HG03442 (cell line): ENCODE results near the gene MAGI2.

Experiments
- ATAC-seq: cut with Tn5 transposase; IDR thresholded peaks from one replicate; pipeline ENCODE4 v1.9.1; 2021; ENCODE audit warnings: mild to moderate bottlenecking, moderate library complexity; ENCODE audit not compliant: unreplicated experiment

MAGI2 gene

DNA sequence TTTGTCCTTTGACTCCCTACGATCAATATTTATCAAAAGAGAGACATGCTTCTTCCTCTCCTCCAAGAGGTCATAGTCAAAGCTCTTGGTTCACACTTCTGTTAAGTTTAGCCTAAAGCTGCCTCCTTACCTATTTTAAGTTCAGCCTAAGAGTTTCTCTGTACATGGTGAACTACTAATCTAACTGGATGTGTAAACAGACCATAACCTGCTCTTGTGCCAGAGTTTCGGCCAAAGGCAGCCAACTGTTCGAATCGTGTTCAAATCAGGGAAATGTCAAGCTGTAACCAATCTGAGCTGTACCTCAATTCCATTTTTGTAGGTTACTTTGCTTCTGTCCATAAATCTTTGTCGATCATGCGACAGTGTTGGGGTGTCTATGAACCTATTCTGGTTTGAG, 1240.1 kb downstream of the MAGI2 start:
- no peak for ATAC-seq

DNA sequence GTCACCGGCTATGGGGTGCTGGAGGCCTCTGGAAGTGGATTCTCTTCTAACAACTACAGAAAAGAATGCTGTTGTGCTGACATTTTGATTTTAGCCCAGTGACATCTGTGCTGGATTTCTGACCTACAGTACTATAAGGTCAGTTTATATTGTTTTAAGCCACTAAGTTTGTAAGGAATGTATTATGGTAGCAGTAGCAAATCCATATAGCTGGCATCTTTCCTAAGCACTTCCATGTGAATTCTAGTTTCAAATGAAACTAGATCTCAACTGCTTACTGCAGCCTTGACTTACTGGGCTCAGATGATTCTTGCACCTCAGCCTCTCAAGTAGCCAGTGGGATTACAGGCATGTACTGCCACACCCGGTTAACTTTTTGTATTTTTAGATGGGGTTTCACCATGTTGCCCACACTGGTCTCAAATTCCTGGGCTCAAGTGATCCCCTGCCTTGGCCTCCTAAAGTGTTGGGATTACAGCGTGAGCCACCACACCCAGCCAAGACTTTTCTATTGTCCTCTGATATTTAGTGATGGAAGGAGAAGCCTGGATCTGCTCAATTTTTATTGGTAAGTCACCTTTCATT, 1240.9 kb downstream of the MAGI2 start:
- no peak for ATAC-seq

DNA sequence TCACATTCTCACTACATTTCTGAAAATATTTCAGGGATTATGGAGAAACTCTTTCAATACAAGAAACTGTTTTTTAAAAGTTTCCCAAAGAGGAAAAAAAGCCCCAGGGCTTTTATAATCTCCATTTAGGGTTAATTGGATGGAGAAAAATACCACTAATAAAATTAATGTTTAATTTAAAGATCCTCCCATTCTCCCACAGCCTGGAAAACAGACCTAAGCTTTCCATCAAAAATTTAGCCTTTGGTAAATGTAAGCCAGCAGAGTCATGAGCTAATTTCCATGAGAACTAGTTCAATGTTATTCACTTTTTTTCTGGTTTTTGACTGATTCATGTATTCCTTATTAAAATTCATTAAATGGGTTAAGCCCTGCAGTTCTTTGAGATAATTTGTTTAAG, 1246.2 kb downstream of the MAGI2 start:
- ATAC-seq: no peak

DNA sequence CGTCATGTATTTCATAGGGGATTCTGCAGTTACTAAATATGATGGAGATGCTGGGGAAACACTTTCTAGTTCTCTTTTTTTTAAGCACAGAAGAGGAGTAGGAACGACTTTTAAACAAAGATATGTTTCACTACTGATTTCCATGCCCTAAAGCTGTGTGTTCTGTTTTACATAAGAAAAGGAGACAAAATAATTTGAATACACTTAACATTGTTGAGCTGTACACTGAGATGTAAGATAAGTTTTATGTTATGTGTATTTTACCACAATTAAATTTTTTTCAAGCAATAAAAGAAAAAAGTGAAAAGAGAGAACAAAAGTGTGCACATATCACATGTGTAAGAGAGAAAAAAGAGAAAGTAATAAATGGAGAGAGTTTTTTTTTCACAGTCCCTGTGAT, 1246.7 kb downstream of the MAGI2 start:
- ATAC-seq: no peak

DNA sequence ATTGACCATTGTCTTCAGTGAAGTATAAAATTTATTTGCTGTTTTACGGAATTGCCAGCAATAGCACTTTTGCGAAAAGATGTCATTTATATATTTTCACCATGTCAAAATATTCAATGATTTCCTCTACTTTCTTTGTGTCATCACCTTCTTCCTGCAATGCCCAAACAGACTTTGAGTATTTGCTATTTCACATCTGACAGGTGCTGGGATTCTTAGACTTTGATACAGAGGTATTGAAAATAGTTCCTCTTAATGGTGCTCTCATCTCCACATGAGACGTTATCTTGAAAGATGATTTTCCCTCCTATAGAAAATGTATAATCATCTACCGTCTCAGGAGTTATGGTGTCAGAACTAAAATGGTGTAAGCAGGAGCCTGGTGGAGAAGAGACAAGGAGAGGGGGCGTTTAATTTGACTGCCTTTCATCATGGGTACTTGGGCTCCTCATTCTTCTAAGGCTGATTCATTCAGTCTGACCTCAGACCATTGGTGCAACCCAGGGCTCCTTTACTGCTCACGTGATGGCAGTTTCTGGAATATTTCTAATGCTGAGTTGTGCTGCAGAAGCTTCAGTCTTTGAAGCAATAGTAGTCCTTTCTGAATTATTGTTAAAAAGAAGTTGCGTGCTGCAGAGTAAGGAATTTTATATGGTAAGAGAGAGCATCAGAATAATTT, 1250.3 kb downstream of the MAGI2 start:
- no peak for ATAC-seq

DNA sequence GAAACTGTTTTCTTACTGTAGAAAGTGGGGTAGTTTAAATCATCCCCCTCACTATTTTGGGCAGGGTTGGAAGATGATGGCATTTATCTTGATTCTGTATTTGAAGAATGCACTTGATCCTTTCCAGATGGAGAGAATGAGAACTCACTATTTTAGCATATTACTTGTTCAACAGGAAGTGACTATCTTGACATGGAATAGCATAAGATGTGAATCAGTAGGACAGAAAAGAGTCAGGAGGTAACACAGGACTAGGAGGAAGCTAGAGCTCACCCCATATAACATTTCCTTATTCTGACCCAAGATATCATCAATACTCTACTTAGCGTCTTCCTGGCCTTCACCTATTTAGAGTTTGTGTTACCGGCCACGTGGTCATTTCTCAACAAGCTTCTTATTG, 1254.7 kb downstream of the MAGI2 start:
- ATAC-seq: no peak

DNA sequence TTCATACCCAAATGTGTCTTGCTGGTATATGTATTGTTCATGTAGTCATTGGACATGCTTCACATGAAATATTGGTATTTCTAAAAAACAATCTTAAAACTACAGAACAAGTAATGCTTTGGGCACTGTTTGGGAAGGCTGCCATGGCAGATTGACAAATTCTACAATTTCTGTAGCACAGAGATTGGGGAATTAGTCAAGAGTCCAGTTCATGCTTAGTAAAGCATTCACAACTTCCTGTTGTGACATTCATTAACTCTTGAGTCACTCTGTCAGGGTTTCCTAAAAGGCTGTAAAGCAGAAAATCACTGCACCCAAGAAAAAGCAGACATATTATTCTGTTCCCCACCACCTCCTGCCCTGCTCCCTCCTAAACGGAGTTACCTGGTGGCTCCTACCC, 1256.0 kb downstream of the MAGI2 start:
- ATAC-seq: no peak

DNA sequence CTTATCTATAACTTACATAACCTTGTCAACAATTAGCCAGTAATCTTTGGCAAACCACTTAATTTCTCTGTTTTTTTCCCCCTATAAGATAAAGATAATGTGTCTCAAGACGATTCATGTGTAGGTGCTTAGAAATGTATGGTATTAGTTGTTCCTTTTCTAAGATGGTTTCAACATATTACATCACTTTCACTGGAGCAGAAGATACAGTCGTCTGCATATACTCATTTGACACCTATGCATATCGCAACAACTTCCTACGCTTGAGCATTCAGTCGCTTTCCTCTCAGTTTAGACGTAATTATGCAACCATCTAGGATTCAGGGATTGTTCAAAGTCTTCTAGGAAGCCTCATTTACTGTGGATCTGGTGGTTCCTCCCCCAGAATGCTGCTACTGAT, 1258.2 kb downstream of the MAGI2 start:
- ATAC-seq: no peak

DNA sequence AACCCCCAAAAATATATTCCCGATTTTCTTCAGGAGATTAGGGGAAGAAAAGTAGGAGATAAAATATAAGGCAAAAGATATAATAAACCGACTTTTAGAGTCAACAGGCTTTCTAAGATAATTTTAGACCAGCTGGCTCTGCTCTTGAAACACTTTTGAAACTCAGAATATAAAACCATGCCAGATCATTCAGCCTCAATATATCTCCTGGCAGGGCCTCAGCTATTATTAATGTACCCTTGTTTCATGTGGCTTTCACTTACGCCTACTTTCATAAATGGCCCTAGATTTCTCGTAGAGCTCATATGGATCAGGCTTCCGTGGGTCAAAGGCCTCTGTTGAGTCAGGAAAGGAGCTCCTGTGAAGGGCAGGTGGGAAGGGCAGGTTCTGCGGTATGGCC, 1258.9 kb downstream of the MAGI2 start:
- ATAC-seq: no peak

DNA sequence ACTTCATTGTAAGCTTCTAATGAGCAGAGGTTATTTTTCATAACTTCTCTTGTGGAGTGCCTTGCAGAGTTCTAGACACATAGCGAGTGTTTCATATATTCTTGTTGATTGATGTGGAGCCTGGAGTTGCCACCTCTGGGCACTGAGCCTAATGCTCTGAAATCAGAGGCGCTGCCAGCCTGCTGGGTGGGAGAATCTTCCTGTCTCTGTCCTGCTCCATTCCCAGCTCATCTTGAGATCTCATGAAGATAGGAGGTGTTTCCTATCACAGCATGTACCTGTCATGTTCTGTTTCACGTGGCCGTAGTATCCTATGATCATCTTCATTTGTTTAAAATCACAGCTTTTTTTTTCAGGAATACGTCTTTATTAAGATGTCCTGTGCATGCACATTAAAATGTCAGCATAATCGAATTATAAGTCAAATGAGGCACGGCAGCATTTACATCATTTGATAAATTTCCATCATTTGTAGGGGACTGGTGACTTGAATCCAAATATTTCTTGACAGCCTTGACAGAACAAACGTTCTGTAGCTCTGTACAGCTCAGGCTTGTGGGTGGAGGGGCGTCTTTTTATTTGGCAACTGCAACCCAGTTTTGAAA, 1261.9 kb downstream of the MAGI2 start:
- no peak for ATAC-seq

DNA sequence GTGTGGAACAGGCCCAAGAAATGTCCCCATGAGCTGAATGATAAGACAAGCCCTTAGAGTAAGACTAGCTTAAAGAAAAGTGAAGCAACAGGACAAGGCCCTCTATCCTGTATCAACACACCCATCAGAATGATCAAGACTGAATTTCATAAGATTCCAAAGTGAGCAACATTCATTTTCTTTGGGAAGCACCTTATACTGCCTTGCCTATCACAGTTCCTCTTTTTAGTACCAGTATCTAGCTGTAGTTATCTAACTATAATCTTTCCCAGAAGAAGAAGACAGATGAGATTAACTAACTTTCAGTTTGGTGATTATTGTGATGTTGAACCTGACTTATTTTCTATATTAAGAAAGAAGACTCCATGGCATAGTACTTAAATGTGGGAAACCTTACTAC, 1263.7 kb downstream of the MAGI2 start:
- no peak for ATAC-seq

DNA sequence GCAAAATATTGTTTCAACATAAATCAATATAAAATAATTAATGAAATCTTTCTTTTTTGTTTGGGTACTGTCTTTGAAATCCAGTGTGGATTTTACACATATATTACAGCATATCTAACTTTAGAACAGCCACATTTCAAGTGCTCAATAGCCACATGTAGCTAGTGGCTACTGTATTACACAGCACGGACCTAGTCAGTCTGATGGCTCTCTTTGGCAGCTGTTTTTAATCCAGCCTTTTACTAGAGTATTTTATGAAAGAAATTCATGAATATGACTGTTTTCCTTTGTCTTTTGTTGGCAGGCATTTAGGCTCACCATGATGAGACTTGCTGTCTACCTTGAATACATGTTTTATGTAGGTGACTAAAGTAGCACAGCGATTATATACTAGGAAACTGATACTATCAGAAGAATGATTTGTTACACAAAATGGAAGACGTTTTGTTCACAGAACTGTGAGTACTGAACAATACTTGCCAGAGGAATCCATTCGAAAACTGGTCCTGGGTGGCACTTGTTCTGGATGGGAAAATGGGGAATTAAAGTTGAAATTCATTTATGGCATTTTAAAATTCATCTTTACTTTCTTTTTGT, 1268.2 kb downstream of the MAGI2 start:
- no peak for ATAC-seq

DNA sequence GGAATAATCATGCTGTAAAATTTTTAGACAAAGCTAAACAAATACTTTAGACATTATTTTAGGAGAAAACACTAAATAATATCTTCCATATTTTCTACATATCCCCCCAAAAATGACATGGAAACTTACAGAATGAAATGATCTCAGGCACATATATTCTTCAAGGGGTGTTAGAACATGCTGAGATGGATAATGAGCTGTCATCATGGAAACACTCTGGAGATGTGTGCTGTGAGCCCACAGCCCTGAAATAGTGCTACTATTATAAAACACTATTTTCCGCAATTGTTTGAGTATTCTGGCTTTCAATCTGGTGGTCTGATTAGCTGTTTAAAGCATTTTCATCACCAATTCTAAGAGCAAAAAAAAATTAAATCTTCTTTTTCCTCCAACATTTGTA, 1269.2 kb downstream of the MAGI2 start:
- ATAC-seq: no peak

DNA sequence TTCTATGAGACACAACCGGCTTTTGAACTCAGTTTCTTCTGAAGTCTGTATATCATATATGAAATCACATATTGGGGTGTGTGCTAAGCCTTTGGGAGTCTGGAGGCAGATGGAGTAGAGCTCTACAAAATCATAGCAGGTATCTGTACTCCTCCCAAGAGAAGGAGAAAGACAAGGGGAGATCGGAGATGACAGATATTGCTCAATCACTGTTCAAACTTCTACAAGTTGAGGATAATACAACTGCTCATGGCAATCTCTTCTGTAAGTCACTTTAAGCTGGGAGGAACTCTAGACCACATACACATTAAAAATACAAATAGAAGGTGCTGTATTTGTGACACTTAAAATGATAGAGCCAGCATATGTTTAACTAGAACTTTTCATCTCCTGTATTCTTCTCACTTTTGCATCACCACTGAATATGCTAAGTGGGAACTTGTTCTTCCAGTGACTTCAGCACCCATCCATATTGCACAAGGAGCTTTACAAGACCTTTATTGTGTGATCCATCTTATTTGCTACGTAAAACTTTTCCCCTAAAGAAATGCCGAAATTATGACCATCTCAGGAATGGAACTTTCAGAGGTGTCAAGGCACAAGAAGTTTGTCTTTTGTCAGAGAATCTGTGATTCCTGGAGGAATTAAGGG, 1273.5 kb downstream of the MAGI2 start:
- no peak for ATAC-seq

DNA sequence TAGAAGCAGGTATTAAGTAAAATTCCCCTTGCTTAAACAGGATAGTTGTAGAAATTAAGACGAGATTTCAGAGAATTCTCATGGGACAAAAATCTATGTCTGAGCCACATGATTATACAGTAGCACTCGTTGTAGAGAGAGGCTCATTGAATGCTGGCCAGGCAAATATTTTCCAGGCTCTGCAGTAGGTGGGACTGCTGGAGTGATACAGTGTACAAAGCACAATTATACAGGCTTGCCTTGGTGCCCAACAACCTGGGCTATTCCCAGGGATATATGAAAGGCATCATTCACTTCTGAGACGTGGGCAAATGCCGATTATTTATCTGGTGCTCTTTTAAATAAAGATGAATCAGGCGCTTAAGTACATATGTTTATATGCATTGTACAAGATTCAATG, 1274.3 kb downstream of the MAGI2 start:
- no peak for ATAC-seq

DNA sequence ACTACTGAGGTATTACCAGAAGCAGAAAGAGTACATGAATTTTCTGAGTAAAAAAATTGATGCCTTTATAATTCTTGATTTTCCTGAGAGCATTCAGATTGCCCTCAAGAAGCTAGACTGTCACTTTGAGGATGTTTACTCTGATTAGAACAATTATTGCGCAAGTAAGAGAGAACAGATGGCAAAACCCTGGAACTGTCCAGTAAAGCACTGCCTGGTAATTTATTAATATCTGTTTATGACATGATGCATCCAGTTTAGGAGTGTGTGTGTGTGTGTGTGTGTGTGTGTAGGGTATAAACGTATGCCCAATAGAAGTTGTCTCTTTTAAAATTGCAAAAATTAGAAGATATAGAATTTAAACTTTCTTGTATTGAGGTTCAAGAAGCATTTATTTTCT, 1275.1 kb downstream of the MAGI2 start:
- ATAC-seq: no peak

DNA sequence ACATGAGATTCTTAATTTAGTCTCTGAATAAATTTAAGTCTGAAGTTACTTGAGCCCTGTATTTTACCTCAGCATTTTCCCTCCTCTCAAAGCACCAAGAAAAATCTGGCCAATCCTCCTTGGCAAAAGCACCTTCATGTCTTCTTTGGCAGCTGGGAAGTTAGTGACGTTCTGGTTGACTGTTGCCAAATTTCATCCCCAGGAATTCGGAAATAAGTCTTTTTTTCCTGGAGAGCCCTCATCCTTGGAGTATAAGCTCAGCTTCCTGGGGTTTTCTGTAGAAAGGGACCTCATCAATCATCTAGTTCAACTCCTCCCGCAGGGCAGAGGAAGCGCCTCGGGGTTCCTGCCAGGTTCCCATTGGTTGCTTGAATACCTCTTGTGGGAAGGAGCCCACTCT, 1277.3 kb downstream of the MAGI2 start:
- ATAC-seq: no peak

DNA sequence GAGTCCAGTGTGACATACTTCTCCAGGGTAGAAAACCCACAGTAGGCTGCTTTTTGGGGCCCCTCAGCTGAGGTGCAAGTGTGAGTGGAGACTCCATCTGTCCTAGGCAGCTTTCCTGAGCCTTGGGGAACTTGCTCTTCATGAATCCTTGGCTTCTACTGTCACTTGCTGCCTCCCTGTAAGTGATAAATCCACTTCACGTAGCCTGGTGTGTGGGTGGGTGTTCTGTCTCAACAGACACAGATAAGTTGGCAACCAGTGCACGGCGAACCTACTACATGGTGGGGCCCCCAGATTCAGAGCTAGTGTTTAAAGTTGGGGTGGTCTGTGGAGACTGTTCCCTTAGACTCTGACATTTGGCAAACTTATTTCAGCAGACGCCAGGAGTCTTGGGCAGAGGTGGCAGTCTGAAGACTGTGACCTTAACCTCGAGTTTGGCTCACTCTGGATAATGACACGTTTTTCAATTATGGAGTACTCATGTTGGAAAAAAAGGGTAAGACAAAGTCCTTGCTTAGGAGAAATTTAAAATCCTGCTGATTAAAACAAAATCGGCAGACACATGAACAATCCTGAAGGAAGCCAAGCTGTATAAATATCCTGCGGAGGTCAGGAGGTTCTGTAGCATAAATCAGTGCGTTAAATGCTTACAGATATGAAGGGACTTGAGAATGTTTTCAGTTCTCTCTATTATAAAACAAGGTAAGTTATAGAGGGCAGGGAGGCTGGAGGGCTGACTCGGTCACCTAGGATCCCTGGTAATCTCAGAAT, 1278.0 kb downstream of the MAGI2 start:
- no peak for ATAC-seq

DNA sequence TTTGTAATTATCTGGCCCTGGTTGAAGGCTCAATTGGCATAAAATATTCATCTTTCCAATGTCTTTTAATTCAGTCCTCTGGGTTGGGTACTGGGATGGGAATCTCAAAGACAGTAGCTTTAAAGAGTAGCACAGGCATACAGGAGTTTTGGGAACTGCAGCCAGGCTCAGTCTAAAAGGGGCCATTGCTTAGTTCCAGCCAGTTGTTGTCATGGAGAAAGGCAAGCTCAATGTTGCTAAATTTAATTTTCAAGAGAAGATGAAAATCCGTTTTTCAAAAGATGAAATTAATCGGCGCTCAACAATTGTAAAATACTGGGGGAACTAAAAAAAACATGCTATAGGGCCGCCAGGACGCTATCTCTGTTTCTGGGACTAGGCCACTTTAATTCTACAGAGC, 1279.8 kb downstream of the MAGI2 start:
- no peak for ATAC-seq

DNA sequence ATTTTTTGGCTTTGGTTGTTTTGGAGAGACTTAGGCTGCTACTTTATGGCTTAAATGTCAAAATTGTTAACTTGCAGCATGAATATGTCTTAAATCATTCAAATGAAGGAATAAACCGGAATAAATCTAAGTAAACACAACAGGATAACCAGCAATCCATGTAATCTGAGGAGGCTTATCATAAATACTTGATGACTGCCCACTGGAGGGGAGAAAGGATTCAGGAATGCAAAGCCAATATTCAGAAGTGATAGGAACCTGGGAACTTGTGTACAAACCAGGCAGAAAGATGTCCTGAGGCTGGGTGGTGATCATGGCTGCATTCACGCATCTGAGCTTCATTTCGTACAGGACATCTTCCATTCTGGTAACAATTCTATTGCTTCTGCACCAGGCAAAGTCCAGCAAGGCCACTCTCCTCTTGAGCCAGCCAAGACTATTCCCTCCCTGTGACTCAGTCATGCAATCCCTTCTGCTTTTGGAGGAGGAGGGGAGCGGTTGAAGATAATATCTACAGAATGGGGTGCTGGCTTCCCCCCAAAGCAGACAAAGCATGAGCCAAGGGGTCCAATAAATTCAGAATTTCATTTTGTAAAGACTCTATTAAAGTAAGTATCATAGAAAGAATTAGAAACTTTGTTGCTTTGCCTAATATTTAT, 1280.4 kb downstream of the MAGI2 start:
- ATAC-seq: no peak
